A549 (cell line): ENCODE measurements around the gene SBF2.

Experiments used
- FOSB ChIP-seq: fragments of 250-450 bp; sonication (Bioruptor Pico); IDR thresholded peaks from 2 replicates; pipeline ENCODE4 v1.5.0; 2020; ENCODE audit warnings: mild to moderate bottlenecking, moderate library complexity
- FOXS1 ChIP-seq: fragments of 250-450 bp; sonication (Bioruptor Pico); IDR thresholded peaks from 2 replicates; pipeline ENCODE4 v1.5.0; 2020; ENCODE audit warnings: mild to moderate bottlenecking, moderate library complexity
- PHF8 ChIP-seq: fragments of 200-600 bp; sonication (generic); IDR thresholded peaks from 2 replicates; pipeline ENCODE4 v1.6.1; 2016; ENCODE audit warnings: low read depth, mild to moderate bottlenecking, antibody characterized with exemption, moderate library complexity, borderline replicate concordance
- POLR2A ChIP-seq: IDR thresholded peaks from 2 replicates; pipeline ENCODE4 v1.6.1; 2012; ENCODE audit warnings: mild to moderate bottlenecking, low read length
- RAD21 ChIP-seq, 2 experiments: fragments of >200 bp in 1 of 2; sonication (Bioruptor Twin) in 1 of 2; formaldehyde crosslinking in 1 of 2; IDR thresholded peaks in 1 of 2; conservative IDR thresholded peaks in 1 of 2; 2 replicates in 1 of 2; 3 replicates in 1 of 2; pipeline ENCODE4 v1.6.1; 2012 to 2018; ENCODE audit warnings: inconsistent platforms in 1 of 2
- SMC3 ChIP-seq: fragments of >200 bp; sonication (Bioruptor Twin); formaldehyde crosslinking; IDR thresholded peaks from 3 replicates; pipeline ENCODE4 v1.6.1; 2018; ENCODE audit warnings: inconsistent platforms
- ZFP36 ChIP-seq: fragments of 450-650 bp; IDR thresholded peaks from 2 replicates; pipeline ENCODE4 v1.6.1; 2014; ENCODE audit warnings: borderline replicate concordance; ENCODE audit not compliant: partially characterized antibody
- TF ChIP-seq, protein P1 (sequence below): fragments of >200 bp; sonication (Bioruptor Twin); formaldehyde crosslinking; IDR thresholded peaks from 3 replicates; pipeline ENCODE4 v1.5.1; 2016
- TF ChIP-seq, protein P2 (sequence below): fragments of >200 bp; sonication (Bioruptor Twin); formaldehyde crosslinking; IDR thresholded peaks from 3 replicates; pipeline ENCODE4 v1.6.1; 2016
- TF ChIP-seq, protein P3 (sequence below): fragments of 200-600 bp; sonication (generic); IDR thresholded peaks from 2 replicates; pipeline ENCODE4 v1.6.1; 2016; ENCODE audit warnings: antibody characterized with exemption, mild to moderate bottlenecking, moderate library complexity

DNA sequence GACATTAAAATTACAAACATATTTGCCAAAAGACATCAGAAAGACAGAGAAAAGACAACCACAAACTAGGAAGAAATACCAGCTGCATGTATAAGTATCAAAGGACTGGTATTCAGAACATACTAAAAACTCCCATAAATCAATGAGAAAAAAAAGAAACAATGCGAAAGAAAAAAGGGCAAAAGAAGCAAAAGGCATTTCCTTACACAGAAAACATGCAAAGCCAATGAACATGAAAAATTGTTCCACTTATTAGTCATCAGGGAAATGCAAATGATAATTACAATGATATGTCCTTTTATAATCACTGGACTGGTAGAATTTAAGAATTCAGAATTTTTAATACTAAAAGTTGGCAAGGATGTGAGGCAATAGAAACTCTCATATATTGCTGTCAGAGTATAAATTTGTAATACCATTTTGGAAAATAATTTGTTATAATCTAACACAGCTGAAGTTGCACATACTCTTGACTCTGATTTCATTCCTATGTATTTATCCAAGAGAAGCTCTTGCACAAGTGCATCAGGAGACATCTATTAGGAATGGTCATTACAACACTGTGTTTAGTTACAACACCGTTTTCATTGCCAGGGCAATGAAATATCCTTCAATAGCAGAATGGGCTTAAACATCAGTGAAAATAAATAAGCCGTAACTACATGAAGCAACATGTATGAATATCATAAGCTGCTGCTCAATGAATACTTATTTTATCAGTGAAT is 350.5 kb downstream of the SBF2 start:
- TF ChIP-seq, protein P1, sequence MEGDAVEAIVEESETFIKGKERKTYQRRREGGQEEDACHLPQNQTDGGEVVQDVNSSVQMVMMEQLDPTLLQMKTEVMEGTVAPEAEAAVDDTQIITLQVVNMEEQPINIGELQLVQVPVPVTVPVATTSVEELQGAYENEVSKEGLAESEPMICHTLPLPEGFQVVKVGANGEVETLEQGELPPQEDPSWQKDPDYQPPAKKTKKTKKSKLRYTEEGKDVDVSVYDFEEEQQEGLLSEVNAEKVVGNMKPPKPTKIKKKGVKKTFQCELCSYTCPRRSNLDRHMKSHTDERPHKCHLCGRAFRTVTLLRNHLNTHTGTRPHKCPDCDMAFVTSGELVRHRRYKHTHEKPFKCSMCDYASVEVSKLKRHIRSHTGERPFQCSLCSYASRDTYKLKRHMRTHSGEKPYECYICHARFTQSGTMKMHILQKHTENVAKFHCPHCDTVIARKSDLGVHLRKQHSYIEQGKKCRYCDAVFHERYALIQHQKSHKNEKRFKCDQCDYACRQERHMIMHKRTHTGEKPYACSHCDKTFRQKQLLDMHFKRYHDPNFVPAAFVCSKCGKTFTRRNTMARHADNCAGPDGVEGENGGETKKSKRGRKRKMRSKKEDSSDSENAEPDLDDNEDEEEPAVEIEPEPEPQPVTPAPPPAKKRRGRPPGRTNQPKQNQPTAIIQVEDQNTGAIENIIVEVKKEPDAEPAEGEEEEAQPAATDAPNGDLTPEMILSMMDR: no peak
- TF ChIP-seq POLR2A (no peak), FOSB (no peak), PHF8 (no peak), RAD21 (conservative IDR thresholded peaks at IDR 0.05 in 1 of 2, IDR thresholded peaks at IDR 0.05 in 1 of 2) (no peak), ZFP36 (no peak), SMC3 (no peak), FOXS1 (CRISPR knock-in tag) (no peak)
- TF ChIP-seq, protein P2, sequence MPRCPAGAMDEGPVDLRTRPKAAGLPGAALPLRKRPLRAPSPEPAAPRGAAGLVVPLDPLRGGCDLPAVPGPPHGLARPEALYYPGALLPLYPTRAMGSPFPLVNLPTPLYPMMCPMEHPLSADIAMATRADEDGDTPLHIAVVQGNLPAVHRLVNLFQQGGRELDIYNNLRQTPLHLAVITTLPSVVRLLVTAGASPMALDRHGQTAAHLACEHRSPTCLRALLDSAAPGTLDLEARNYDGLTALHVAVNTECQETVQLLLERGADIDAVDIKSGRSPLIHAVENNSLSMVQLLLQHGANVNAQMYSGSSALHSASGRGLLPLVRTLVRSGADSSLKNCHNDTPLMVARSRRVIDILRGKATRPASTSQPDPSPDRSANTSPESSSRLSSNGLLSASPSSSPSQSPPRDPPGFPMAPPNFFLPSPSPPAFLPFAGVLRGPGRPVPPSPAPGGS: no peak
- TF ChIP-seq, protein P3, sequence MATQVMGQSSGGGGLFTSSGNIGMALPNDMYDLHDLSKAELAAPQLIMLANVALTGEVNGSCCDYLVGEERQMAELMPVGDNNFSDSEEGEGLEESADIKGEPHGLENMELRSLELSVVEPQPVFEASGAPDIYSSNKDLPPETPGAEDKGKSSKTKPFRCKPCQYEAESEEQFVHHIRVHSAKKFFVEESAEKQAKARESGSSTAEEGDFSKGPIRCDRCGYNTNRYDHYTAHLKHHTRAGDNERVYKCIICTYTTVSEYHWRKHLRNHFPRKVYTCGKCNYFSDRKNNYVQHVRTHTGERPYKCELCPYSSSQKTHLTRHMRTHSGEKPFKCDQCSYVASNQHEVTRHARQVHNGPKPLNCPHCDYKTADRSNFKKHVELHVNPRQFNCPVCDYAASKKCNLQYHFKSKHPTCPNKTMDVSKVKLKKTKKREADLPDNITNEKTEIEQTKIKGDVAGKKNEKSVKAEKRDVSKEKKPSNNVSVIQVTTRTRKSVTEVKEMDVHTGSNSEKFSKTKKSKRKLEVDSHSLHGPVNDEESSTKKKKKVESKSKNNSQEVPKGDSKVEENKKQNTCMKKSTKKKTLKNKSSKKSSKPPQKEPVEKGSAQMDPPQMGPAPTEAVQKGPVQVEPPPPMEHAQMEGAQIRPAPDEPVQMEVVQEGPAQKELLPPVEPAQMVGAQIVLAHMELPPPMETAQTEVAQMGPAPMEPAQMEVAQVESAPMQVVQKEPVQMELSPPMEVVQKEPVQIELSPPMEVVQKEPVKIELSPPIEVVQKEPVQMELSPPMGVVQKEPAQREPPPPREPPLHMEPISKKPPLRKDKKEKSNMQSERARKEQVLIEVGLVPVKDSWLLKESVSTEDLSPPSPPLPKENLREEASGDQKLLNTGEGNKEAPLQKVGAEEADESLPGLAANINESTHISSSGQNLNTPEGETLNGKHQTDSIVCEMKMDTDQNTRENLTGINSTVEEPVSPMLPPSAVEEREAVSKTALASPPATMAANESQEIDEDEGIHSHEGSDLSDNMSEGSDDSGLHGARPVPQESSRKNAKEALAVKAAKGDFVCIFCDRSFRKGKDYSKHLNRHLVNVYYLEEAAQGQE: no peak
